Stimulated activated naive CD4-positive, alpha-beta T cell (primary cell): Measurements from ENCODE around the gene OR10K2.
"Not testable (repeated sequence)": the region's sequence is repeated elsewhere in the genome, so short reads cannot be mapped to it uniquely, and the experiment has no call there.

Source experiments
- DNase-seq, 6 experiments: peaks; one replicate each; lab custom pipeline; 2025; lab: John Stamatoyannopoulos, UW

OR10K2 gene

GRCh38 chr1:158426137-158426536 is at the start of gene OR10K2:
OR10K2 (minus strand) TSS chr1:158426237; CDS start chr1:158420866, 5,371 bp downstream.
- no peak for DNase-seq

GRCh38 chr1:158471920-158472319 is 45.9 kb upstream of the OR10K2 start, which contains the start of gene OR10R2:
OR10R2 (plus strand) TSS chr1:158472220; CDS start chr1:158472326, 106 bp downstream.
- DNase-seq: no peak

- no peak for DNase-seq
Observed at GRCh38 chr1:158461534-158461933, 35.5 kb upstream of the OR10K2 start, which contains the start of gene OR10K1. OR10K1 (plus strand) TSS chr1:158461834; CDS start chr1:158465562, 3,728 bp downstream.

GRCh38 chr1:158458263-158458662 is 32.2 kb upstream of the OR10K2 start:
- DNase-seq: no peak

- DNase-seq: no peak
Observed at GRCh38 chr1:158457246-158457645, 31.2 kb upstream of the OR10K2 start.

- no peak for DNase-seq
Observed at GRCh38 chr1:158454537-158454936, 28.5 kb upstream of the OR10K2 start.

GRCh38 chr1:158445376-158445775 is 19.3 kb upstream of the OR10K2 start:
- DNase-seq: no peak

GRCh38 chr1:158434741-158435140 is 8.7 kb upstream of the OR10K2 start:
- DNase-seq: no peak

GRCh38 chr1:158430163-158430562 is 4.1 kb upstream of the OR10K2 start:
- DNase-seq: not testable (repeated sequence)

GRCh38 chr1:158425027-158425426 is 1.0 kb downstream of the OR10K2 start:
- DNase-seq: no peak

GRCh38 chr1:158422212-158422611 is 3.8 kb downstream of the OR10K2 start:
- DNase-seq: no peak

- DNase-seq: no peak
Observed at GRCh38 chr1:158417586-158417985, 8.5 kb downstream of the OR10K2 start.

GRCh38 chr1:158414651-158415345 is 11.2 kb downstream of the OR10K2 start:
- DNase-seq: no peak

GRCh38 chr1:158407092-158407491 is 18.9 kb downstream of the OR10K2 start:
- DNase-seq: no peak

- DNase-seq: no peak
Observed at GRCh38 chr1:158400871-158401270, 25.2 kb downstream of the OR10K2 start.

GRCh38 chr1:158398818-158399514 is 27.1 kb downstream of the OR10K2 start, which contains the start of gene OR10T2:
OR10T2 (minus strand) TSS chr1:158399466; CDS start chr1:158399466, 0 bp downstream.
- no peak for DNase-seq

GRCh38 chr1:158396646-158397045 is 29.4 kb downstream of the OR10K2 start:
- no peak for DNase-seq

GRCh38 chr1:158393476-158393875 is 32.6 kb downstream of the OR10K2 start:
- no peak for DNase-seq

- no peak for DNase-seq
Observed at GRCh38 chr1:158391099-158391498, 34.9 kb downstream of the OR10K2 start.

- DNase-seq: no peak
Observed at GRCh38 chr1:158390331-158390730, 35.7 kb downstream of the OR10K2 start.

- no peak for DNase-seq
Observed at GRCh38 chr1:158374860-158375259, 51.2 kb downstream of the OR10K2 start.

GRCh38 chr1:158374101-158374500 is 51.9 kb downstream of the OR10K2 start:
- DNase-seq: not testable (repeated sequence)
